GM12873 (cell line): ENCODE data around the gene ANO7.

Source experiments
- CTCF ChIP-seq: IDR thresholded peaks from 2 replicates; pipeline ENCODE4 v1.5.1; 2012; ENCODE audit warnings: low read depth, mild to moderate bottlenecking, moderate library complexity, low read length, control low read depth; ENCODE audit not compliant: insufficient read depth; ENCODE audit errors: missing control alignments

The ANO7 gene

GRCh38 chr2:241213567-241213966 lies 25.1 kb downstream of the ANO7 start:
- no peak for TF ChIP-seq CTCF

- no peak for TF ChIP-seq CTCF
These were observed 25.7 kb downstream of the ANO7 start for GRCh38 chr2:241214209-241214608.

GRCh38 chr2:241214766-241215165 lies 26.3 kb downstream of the ANO7 start:
- no peak for TF ChIP-seq CTCF

GRCh38 chr2:241215421-241215820 lies 26.9 kb downstream of the ANO7 start:
- TF ChIP-seq CTCF: no peak

GRCh38 chr2:241216211-241216761 lies 27.8 kb downstream of the ANO7 start:
- no peak for TF ChIP-seq CTCF

- no peak for TF ChIP-seq CTCF
These were observed 29.0 kb downstream of the ANO7 start for GRCh38 chr2:241217320-241218031.

- peak; percentile 20 for TF ChIP-seq CTCF
These were observed 29.9 kb downstream of the ANO7 start for GRCh38 chr2:241218131-241219029.
